HG03135 (cell line): Measurements from ENCODE around the gene KIF3A.
"Not testable (repeated sequence)": the region's sequence is repeated elsewhere in the genome, so short reads cannot be mapped to it uniquely, and the experiment has no call there.

ENCODE experiments used
- ATAC-seq: cut with Tn5 transposase; IDR thresholded peaks from one replicate; pipeline ENCODE4 v1.9.1; 2021; ENCODE audit warnings: mild to moderate bottlenecking, moderate library complexity; ENCODE audit not compliant: unreplicated experiment

KIF3A gene

DNA sequence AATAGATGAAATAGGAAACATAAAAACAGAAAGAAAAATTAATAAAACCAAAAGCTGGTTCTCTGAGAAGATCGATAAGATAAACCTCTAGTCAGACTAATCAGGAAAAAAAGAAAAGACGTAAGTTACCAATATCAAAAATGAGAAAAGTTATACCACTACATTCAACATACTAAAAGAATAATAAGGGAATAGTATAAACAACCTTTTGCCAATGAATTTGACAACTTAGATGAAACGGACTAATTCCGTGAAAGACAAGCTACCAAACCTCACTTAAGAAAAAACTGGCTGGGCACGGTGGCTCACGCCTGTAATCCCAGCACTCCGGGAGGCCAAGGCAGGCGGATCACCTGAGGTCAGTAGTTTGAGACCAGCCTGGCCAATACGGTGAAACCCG, 7.5 kb downstream of the KIF3A start:
- no peak for ATAC-seq

DNA sequence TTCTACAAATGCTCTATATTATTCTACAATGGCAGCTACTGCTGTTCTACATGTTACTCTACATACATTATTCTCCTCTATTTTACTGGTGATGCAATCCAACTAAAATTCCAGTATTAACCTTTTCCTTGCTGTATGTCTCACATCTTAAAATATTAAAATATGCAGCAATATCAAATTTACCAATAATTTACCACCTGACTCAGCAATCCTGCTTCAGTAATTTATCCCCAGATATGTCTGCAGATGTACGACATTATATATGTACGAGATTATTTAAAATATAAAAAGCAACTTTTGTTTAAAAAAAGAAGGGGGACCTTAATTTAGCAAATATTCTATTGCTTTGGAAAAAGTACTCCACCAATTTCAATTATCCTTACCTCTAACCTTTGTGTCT, 11.6 kb downstream of the KIF3A start:
- no peak for ATAC-seq

DNA sequence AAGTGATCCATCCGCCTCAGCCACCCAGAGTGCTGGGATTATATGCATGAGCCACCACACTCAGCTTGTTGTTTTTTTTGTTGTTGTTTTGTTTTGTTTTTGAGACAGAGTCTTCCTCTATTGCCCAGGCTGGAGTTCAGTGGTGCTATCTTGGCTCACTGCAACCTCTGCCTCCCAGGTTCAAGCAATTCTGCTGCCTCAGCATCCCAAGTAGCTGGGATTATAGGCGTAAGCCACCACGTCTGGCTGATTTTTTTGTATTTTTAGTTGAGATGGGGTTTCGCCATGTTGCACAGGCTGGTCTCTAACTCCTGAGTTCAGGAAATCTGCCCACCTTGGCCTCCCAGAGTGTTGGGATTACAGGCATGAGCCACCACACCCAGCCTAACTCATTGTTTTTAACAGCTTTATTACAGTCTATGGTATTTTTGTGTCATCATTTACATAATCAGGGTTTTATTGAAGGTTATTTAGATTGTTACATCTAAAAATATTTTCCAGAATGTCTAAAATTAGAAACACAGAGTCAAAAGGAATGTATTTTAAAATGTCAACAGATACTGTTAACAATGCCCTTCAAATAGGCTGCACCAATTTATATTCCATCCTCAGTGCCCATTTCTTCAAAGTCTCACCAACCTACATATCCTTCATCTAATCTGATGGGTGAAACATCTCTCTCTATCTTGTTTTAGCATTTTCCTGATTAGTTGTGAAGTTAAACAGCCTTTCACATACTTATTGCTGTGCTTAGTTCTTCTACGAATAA, 18.6 kb downstream of the KIF3A start:
- ATAC-seq = no peak

DNA sequence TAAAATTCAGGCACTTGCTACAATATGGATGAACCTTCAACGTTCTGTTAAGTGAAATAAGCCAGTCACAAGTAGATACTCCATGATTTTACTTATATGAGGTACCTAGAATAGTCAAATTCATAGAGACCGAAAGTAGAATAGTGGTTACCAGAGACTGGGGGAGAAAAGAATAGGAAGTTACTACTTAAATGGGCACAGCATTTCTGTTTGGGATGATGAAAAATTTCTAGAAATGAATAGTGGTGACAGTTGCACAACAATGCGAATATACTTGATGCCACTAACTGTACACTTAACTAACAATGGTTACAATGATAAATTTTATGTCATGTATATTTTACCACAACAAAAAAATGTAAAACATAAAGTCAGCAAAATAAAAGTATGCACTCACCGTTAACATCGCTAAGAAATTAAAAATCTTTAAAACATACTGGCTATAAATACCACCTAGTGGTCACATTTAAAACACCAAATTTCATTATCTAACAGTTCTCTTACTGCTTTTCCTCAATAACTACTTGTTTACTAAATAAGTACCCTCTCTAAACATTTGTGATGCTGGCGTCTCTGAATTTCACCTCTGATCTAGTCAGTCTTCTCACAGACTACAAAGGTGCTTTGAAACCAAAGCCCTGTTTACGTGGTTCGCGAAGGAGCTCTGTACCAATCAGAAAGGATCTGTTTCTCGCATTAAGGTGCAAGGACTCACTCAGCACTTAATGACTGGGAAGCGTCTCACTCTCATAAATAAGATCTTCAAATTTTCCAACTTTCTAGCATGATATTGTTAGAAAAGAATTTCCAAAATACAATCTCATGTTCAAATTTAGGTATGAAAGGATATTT, 22.7 kb downstream of the KIF3A start:
- no peak for ATAC-seq

DNA sequence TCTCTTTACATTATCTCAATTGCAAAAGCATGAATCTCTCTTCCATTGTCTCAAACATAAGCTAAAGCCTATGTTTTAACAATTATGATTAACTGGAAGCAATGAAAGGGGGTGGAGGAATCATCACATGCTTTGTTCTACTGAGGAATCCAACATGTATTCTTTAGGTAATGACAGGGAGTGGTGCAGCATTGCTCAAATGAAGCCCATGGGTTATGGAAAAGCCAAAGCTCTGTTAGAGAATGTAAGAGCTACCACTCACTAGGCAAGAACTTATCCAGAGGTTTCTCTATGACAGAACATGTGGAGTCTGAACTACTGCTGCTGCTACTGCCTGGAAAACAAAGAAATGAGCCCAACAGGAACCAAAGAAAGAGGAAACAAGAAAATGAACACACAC, 28.7 kb downstream of the KIF3A start:
- no peak for ATAC-seq

DNA sequence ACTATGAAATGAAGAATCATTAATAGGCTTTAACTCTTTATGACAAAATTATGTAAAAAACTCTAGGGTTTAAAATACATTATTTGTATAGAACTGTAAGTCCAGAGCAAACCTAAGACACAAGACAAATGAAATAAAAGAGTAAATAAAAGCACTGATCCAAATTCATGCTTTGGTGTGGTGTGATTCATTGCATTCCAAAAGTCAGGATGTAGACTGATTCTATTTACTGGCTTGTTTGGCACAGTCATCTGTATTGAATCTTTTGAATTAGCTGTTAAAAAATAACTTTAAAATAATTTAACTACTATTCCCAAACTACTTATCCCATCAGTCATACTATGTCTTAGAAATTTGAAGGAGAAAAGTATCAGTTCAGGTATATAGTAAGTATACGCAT, 32.5 kb downstream of the KIF3A start:
- no peak for ATAC-seq

DNA sequence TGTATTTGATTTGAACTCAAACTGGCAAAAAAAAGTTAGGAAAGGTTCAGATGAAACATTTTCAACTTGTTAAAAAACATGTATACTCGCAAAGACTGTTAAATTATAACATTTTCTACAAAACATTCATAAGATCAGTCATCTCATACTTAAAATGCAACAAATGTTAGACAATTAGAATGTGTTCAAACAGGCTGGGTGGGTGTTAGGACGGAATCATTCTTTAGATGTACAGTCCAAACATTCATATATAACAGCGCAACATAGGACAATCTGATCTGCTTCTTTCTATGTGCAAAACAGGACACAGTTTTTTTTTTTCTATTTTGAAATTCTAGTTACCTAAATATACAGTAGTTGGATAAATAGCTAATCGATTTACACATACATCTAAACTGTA, 41.4 kb downstream of the KIF3A start:
- no peak for ATAC-seq

DNA sequence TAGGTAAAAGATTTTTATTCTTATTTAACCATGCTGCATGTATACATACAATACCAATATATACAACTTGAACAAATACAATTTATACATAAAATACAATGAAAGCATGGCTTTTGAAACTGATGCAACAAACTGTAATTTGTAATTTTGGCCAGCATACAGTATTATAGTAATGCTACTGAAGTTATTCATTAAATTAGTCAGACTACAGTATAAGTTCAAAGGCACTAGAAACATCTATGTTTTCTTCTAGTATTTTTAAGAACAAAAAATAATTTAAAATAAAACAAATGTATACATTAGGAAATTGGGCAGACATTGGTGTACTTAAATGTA, 44.7 kb downstream of the KIF3A start:
- ATAC-seq = no peak

DNA sequence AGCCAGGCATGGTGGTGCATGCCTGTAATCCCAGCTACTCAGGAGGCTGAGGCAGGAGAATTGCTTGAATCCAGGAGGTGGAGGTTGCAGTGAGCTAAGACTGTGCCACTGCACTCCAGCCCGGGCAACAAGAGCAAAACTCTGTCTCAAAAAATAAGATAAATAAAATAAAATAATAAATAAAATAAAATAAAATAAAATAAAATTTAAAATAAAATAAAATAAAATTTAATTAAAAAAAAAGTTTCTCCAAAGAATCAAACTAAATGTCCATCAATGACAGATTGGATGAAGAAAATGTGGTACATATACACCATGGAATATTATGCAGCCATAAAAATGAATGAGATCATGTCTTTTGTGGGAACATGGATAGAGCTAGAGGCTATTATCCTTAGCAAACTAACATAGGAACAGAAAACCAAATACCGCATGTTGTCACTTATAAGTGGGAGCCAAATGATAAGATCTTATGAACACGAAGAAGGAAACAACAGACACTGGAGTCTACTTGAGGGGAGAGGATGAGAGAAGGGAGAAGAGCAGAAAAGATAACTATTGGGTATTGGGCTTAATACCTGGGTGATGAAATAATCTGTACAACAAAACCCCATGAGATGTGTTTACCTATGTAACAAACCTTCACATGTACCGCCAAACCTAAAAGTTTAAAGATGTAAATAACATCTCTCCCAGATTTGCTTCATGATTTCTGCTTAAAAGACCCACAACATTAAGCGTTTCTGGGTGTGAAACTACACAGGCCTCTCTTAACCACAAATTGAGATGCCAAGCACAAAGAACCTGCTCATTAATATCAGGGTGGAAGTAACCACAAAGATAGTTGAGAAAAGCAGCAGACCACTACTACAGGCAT, 45.4 kb downstream of the KIF3A start:
- ATAC-seq = not testable (repeated sequence)

DNA sequence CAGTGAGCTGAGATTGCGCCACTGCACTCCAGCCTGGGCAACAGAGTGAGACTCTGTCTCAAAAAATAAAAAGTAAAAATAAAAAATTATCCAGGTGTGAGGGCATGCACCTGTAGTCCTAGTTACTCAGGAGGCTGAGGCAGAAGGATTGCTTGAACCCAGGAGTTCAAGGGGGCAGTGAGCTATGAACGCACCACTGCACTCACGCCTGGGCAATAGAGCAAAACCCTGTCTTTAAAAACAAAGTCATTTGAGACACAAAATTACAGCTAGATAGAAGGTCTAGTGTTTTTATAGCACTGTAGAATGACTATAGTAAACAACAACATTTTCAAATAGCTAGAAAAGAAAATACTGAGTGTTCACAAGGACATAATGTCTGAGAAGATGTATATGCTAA, 47.2 kb downstream of the KIF3A start:
- ATAC-seq = no peak

DNA sequence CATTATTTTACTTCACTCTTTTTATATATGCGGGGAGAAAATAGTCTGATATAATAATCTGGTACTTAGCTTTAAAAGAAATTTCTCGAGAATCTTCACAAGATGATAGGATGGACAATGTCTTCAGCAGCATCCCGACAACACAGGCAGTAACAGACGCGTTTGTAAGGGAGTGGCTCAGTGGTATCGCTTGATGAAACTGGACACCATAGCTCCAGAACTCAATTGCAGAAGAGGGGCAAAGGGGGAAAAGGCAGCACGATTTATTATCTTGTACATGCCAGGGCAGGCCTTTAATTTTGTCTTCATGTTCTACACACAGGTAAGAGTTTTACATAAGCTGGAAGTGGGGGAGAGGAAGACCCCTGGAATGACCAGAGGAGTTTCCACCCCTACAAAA, 47.8 kb downstream of the KIF3A start:
- no peak for ATAC-seq

DNA sequence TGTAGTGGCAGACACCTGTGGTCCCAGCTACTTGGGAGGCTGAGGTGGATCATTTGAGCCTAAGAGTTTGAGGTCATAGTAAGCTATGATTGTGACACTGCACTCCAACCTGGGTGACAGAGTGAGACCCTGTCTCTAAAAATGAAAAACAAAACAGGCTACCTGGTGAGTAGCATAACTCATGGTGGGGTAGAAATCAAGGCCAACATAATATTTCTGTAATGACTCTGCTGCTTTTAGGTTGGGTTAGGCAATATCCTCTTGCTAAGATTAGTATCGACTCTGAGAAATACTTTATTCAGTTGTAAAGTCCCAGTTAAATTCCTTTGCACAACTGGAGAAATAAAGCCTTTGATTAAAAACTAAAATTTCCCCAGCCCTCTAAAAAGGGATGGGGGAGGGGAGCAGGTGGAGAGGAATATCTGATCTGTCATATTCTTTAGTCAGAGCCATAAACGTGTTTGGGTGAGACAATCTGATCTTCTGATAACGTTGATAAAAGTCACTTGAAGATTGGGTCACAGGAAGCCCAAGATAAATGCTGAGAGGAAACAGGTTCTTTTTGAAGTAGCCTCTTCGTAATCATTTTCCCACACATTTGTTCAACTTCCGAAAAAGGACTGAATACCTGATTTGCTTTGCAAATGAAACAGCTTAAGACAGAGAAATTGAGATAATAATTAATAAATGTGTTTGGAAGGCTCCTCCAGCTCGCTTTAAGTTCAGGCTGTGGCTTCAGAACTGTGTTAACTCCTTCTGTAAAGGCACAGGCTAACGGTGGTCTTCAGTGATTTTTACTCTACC, 48.6 kb downstream of the KIF3A start:
- no peak for ATAC-seq

DNA sequence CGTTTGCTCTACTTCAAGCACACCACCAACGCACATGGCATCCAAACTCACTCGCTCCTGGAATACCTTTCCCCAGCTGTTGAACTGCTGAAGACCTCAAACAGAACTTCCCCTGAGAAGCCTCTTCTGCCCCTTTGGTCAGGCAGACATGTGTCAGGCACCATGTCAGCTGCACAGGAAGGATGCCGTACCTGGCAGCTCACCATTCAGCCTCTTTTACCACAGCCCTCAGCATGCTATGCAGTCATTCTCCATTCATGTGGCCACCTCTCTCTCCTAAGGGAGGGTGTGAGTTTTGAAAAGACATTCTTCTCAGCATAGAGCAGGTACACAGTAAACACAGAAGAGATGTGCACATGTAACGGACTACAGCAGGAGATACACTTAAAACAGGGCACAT, 49.4 kb downstream of the KIF3A start:
- ATAC-seq = no peak

DNA sequence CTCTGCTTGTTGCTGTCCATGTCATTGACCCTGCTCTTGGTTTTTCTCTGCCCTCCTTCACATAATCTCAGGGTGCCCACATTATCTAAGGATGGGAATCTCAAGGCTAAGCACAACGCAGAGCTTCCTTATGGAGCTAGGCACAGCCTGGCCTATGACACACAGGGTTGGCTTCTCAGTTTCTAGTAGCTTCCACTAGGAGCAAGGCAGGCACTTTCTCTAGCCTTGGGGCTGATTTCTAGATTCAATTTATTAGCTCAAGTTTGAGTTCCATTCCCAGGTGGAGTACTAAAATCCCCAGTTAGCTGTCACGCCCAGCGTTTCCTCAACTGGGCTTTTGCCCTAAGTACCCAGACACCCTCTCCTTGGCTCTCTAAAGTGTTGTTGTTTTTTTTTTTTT, 51.2 kb downstream of the KIF3A start:
- no peak for ATAC-seq

DNA sequence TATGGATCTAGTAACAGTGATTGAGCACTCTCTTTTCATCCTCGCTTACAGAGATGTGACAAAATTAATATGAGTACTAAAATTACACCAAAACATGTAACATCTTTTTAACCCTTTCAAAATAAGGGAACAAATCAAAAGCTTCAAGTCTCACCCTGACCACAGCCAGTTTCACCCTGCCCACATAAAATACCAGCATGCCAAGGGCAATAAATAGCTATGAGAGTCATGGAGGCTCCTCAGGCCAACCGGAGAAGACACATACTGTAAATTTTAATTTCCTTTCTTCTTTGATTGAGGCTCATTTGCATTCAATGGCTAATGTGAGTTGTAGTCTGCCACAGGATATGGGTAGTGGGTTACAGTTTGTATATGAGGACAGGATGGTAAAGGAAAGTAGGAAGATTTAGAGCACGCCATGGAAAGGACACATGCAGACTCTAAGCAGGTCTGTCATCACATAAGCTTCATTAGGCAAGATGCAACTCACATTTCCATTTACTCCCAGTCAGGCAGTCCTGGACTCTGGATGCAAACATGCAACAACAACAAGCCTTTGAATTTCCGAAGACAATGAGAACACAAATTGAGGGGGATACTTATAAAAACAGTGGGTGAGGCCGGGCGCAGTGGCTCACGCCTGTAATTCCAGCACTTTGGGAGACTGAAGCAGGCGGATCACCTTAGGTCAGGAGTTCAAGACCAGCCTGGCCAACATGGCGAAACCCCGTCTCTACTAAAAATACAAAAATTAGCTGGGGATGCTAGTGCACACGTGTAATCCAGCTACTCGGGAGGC, 52.2 kb downstream of the KIF3A start:
- ATAC-seq = no peak

DNA sequence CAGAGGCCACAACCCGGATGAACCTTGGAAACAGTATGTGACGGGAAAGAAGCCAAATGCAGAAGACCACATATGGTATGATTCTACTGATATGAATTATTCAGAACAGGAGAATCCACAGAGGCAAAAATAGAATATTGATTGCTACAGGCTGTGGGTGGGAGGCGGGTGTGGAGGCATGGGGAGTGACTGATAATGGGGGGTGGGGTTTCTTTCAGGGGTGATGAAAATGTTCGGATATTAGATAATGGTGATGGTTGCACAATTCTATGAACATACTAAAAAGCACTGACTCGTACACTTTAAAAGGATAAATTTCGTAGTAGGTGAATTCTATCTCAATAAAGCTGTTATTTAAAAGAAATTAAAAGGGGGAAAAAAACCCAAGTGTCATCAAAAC, 52.9 kb downstream of the KIF3A start:
- ATAC-seq = no peak

DNA sequence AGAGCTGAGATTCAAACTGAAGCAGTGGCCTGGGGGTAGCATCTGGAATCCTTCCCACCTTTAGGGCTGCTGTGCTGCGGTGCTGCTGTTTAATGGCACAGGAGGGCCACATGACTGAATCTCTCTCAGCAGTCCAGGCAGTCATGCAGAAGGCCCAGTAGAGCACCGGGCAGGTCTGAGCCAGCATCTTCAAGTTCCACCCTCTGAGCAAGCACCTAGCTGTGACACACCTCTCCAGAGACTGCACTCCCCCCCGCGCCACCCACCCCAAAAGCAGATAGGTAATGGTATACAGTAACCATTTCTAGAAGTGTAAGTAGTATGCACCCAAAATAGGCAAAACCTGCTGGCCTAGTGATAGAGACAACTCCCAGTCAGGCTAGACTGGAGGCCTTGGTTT, 55.4 kb downstream of the KIF3A start:
- ATAC-seq = no peak

DNA sequence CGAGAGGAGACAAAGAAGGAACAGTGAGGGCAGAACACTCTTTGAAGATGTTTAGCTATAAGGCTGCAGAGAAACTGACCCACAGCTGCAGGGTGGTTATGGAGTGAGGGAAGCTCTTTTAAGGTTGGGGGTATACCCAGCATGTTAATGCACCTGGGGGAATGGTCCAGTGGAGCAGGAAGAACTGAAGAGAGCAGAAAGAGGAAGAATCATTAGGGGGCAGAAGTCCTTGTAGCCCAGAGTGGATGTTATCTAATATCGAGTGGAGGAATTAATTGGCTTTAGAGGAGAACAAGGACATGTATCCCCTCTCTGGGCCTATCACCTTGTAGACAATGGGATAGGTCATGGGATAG, 55.9 kb downstream of the KIF3A start:
- ATAC-seq = no peak

DNA sequence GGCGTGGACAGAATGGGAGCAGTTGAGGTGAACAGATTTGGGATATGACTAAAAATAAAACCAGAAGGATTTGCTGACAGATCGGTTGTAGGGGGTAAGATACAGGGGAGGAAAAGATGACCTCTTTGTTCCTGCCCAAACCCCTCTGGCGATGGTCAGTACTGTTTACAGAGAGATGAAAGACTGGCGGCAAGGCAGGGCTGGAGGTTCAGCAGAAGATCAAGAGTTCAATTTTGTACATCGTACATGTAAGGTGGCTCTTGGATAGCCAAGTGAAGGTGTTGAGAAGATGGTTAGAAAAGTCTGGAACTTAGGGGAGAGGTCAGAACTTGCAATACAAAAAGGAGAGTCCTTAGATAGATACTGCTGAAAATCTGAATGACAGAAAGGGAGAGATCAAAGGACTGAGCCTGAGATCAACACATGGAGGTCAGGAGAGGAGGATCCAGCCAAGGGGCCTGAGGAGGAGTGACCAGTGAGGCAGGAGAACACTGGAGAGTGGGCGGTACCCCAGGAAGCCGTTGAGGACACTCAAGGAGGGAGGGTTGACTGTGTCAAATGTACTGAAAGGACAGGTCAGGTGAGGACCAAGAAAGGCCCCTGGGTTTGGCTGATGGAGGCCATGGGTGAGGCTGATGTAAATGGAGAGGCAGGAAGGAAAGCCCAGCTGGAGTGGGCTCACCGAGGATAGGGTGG, 56.4 kb downstream of the KIF3A start:
- no peak for ATAC-seq
